ENCODE results near the gene PNPLA1.

PNPLA1 gene

DNA sequence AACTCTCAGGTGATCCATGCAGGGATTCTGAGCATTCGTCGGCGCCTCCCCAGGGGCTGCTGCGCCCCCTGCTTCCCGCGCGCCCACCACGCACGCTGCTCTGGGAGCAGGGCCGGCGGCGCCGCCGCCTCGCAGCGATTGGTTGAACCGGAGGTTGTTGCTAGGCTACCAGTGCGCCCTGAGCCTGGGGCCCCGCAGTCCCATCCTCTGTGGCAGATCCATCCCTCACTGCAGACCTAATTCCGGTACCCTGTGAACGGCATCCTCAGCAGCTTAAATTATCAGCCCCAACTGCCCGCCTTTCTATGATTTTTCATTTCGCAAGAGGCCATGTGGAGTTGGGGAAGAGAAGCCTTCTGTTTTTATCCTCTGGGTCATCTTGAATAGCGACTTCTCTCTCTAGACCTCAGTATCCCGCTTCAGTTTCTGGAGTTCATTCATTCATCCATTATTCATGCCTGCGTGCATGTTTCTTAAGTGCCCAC lies 15.4 kb downstream of the PNPLA1 start:
- DNase-seq (ENCODE audit: low spot score): no peak

DNA sequence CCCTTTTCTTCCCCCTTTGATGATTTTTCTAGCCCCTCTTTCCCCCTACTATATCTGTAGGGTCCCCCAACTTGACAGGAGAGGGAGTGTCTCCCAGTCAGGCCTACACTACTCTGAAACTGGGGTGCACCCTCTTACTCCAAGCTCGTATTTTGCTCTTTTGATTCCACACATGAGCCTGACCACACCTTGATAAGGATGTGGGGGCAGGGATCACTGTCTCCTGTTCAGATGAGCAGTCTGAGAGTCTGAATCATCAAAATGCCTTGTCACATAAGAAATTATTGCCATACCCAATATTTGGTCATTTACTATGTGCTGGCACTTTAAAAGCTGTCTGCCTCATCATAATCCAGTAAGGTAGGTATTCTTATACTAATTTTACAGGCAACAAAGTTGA lies 15.9 kb downstream of the PNPLA1 start:
- no peak for DNase-seq (ENCODE audit: low spot score)

DNA sequence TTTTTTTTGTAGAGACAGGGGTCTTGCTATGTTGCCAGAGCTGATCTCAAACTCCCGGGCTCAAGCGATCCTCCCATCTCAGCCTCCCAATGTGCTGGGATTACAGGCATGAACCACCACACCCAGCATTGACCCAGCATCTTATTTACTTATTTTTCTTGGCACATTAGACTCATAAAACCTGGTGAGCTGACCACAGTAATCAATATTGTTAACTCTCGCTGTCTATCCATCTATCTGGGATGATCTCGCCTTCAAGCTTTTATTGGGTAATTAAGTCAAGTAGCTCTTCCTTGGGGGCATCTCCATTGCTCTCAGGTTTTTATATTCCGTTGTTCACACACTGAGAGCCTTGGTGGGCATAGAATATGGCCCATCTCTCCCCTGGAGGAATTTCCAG lies 17.0 kb downstream of the PNPLA1 start:
- DNase-seq (ENCODE audit: low spot score): no peak

DNA sequence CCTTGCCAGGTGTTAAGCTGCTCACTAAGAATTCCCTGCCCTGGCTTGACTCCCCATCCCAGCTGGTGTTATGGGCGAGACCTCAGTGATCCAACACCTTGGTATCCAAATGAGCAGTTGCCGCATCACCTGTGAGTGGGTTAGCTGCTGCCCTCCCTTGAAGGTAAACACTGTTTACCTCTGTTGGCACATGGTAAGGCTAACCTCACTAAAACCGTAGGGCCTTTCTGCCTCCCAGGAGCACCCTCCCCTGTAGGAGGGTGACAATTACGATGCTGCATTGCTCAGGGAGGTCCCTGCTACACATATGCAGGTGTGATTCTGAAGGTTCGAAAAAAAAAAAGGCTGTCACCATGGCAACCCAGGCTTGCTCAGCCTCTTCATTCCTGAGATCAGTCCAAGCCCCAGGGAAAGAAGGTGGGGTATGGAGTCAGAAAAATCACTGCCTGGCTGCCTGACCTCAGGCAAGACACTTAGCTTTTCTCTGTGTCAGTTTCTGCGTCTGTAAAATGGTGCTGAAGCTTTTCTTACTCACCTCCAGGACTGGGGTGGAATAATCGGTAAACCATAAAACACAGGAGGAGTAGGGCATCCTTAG lies 19.5 kb downstream of the PNPLA1 start:
- DNase-seq (ENCODE audit: low spot score): no peak

DNA sequence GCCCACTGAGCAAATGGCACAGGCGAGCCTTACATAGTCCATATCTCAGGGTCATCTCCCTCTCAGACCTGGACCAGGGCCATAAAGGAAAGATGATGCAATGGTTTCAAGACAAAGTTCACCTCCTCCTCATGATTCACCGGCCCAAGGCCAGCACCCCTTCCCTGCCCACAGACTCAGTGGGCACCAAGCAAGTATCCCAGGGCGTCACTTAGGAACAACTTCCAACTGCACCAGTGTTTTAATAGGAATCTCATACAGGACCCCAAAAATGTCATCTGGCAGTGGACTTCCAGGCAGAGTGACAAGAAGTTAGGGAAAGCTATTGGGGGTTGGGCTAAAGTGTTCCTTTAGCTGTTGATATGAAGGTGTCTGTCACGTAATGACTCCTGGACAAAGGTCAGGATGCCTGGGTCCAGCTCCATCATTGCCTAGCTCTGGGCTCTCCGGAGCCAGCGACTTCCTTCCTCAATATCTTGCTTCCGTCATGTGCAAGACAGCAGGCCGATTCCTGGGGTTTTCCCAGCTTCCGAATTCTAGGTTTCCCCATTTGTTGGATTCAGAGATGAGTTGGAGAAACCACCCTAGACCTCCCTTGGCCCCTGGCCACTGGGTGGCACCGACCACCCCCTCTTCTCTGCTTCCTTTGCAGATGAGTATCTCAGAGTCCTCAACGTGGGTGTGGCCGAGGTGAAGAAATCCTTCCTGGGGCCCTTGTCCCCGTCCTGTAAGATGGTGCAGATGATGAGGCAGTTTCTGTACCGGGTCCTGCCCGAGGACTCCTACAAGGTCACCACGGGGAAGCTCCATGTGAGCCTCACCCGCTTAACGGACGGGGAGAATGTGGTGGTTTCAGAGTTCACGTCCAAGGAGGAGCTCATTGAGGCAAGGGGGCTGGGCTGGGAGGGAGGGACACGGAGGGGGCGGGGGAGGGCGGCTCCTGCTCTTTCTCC lies 21.1 kb downstream of the PNPLA1 start:
- peak; percentile 33 for DNase-seq (ENCODE audit: low spot score)

DNA sequence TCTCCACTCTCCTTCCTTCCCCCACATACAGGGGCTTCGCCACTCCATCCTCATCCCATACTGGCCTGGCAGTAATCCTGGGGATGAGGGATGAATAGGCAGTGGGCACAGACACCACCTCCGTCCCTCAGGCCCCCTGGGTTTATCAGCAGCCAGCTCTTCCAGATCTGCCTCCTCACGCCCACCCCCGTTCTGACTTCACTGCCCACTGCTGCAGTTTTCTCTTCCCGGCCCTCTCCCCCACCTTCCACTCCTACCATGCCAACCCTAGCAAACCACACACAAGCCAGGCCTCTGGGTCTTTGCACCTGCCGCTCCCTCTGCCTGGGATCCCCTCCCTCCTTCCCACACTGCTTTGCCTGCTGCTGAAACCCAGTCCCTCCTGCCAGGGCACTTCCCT lies 22.3 kb downstream of the PNPLA1 start:
- no peak for DNase-seq (ENCODE audit: low spot score)

DNA sequence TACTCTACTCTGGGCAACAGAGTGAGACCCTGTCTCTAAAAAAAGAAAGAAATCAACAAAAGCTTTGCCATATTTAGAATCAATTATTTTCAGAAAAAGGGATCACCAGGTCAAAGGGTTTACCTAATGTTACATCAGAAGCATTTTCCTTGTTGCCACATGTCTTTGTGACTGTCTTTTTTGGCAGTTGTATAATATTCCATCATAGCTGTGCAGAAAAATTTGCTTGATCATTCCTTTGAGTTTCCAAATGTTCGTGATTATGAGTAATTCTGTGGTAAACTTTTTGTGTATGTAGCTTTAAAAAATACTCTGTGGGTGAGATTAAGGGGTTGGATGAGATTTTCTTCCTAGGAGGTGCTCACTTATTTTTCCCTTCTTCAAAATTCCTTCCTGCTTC lies 26.4 kb downstream of the PNPLA1 start:
- DNase-seq (ENCODE audit: low spot score): no peak

DNA sequence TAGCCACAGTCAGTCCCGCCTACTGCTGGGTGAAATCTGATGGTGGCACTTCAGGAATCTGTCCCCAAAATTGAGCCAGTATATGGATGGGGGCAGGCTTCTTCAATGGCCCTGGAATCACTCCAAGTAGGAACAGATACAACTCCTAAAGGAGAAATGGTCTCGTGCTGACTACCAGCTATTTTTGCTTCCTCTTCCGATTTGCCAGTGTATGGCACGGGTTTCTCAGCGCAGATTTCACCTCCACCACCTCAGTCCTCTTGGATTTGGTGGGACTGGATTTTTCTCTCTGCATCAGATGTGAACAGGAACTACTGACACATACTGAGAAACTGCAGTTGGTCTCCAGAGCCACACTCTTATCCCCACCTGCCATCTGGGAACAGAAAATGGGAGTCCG lies 27.2 kb downstream of the PNPLA1 start:
- DNase-seq (ENCODE audit: low spot score): no peak

DNA sequence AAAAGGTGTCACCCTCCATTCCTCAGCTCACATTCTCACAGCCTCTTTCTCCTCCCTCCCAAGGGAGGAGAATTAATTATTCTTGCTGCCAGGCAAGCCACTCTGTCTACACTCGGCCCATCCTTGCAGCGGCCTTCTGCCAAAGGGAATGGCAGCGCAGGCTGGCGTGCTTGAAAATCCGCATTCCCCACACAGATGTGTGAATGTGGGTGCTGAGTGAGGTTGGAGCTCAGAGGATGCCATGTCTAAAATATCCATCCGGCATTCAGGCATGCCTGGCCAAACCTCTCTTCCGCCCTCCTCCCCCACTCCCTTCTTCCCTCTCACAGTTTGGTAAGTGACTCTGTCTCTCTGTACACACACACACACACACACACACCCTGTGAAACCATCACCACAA lies 27.7 kb downstream of the PNPLA1 start:
- DNase-seq (ENCODE audit: low spot score): no peak

DNA sequence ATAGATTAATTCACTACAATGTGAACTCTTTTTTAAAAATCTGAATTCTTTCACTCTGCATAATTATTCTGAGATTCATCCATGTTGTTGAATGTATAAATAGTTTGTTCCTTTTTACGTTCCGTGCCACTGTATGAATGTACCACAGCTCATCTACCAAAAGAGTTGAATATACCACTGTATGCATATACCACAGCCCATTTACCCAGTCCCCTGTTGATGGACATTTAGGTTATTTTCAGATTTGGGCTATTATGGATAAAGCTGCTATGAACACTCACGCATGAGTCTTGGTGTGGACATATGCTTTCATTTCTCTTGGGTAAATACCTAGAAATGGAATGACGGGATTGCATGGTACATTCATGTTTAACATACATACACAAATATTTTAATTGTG lies 28.2 kb downstream of the PNPLA1 start:
- DNase-seq (ENCODE audit: low spot score): no peak

DNA sequence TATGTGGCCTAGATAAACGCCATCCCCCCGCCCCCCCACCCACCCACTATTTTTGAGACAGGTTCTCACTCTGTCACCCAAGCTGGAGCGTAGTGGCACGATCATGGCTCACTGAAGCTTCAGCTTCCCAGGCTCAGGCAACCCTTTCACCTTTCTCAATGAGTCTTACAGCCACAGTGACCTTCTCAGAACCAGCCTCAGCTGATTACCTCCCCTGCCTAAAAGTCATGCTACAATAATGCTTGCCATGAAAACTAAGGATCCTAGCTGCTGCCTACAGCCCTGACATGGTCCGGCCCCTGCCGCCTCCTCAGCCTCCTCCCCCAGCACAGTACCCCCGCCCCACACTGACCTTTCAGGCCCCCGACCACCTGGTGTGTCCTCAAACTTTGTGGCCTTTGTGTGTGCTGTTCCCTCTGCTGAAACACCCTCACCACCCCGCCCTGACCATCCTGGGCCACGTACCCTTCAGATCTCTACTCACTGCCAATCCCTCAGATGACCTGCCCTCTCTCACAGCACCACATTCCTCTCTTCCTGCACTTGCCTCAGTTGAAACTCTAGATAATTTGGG lies 31.3 kb downstream of the PNPLA1 start:
- no peak for DNase-seq (ENCODE audit: low spot score)

DNA sequence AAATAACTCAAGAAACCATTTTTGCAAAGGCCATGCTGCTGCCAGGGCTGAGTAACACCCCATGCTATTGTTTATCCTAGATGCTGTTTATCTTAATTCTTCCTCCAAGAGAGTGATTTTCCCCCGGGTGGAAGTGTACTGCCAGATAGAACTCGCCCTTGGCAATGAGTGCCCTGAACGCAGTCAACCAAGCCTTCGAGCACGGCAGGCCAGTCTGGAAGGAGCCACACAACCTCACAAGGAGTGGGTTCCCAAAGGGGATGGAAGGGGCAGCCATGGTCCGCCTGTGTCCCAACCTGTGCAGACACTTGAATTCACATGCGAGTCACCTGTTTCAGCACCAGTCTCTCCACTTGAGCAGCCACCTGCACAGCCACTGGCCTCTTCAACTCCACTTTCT lies 31.9 kb downstream of the PNPLA1 start:
- no peak for DNase-seq (ENCODE audit: low spot score)

DNA sequence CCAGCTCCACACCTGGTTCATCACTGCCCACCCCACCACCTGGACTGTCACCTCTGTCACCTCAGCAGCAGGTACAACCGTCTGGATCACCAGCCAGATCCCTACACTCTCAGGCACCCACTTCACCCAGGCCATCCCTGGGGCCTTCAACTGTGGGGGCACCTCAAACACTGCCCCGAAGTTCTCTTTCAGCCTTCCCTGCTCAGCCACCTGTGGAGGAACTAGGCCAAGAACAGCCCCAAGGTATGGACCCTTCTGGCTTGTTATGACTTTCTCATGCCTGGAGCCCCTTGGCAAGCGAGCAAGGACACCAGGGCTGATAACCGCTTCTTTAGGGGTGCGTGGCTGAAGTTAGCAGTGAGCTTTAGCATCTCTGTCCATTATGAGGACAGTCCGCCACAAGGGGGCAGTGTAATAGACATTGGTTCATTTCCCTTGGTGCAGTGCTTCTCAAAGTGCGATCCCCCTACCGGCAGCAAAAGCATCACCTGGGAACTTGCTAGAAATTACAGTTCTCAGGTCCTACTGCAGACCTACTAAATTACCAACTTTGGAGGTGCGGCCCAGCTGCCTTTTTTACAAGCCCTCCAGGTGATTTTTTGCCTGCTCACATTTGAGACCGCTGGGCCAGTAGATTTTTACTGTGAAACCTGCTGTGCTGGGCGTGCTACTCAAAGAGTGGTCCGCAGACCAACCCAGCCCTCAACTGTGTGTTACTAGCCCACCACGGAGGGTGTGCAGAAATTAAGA lies 32.5 kb downstream of the PNPLA1 start:
- peak; percentile 80 for DNase-seq (ENCODE audit: low spot score)

DNA sequence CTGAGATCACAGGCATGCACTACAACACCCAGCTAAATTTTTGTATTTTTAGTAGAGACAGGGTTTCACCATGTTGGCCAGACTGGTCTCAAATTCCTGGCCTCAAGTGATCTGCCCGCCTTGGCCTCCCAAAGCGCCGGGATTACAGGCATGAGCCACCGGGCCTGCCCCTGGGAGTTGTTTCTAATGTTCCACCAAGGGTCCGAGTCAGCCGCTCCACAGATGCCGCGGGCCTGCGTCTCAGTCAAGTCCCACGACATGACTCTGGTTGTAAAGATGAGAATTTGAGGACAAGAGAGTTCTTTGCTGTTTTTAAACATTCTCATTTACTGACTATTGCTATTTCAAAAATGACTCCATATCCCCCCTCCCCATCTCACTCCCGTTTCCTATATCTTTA lies 36.0 kb downstream of the PNPLA1 start:
- no peak for DNase-seq (ENCODE audit: low spot score)

DNA sequence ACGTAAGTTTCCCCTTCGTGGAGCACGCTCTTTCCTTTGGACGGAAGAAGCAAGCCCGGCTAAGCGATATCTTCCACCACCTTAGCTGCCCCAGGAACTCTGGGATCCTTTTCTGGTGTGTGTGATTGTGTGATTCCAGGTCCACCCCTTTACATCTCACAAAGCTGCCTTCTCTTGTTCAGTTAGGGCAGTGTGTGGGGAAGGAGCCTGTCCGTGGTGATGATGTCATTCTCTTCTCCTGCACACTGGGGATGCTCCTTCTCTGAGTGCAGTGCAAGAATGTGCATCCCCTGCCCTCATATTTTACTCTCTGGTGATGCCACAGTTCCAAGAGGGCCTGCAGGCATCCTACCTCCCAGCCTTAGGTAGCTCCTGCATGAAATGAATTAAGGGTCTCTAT lies 36.5 kb downstream of the PNPLA1 start:
- no peak for DNase-seq (ENCODE audit: low spot score)

DNA sequence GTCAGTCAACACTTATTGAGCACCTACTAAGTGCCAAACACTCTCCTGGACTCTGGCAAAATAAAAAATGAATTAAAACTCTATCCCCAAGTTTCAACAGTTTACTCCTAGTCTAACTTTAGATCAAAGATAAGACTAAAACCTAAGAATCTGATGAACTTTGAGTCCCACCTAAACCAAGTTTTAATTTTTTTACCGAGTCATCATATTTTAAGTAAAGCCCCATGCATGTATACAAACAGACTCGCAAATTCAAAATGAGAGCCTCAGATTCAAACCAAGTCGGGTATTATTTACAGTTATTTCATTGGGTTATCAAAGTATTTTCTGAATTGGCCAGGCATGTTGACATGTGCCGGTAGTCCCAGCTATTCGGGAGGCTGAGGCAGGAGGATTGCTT lies 38.7 kb downstream of the PNPLA1 start:
- DNase-seq (ENCODE audit: low spot score): no peak

DNA sequence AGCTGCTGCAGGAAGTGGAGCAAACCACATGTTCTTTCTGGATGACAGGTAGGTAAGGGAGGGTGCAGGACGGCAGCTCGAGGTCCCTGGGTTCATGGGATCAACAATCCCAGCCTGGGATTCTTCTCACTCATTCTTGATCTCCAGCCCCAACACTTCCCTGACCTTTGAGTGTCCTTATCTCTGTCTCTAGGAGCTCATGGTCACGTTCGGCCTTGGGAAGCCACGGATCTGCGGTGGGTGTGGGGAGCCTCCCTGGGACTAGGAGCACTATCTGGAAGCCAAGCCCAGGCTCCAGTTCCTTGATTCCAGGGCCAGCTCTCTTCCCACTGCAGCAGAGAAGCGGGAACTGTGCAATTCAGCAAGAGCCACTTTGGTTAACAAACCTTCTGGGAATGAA lies 39.3 kb downstream of the PNPLA1 start:
- DNase-seq (ENCODE audit: low spot score): no peak

DNA sequence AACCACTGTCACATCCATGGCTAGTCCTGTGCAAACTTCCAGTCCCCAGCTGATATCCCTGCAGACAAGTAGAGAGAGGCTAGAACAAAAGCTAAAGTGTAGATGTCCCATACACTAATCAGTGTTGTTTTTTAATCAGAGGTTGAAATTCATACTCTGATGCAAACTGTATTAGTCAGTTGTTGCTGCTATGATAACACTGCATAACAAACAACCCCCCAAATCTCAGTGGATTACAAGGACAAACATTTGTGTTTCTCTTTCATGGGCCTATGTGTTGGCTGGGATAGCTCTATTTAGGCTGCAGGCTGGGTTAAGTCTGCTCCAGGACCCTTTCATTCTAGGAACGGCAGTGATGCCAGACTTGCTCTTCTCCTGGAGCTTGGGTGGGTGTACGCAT lies 40.0 kb downstream of the PNPLA1 start:
- DNase-seq (ENCODE audit: low spot score): no peak

DNA sequence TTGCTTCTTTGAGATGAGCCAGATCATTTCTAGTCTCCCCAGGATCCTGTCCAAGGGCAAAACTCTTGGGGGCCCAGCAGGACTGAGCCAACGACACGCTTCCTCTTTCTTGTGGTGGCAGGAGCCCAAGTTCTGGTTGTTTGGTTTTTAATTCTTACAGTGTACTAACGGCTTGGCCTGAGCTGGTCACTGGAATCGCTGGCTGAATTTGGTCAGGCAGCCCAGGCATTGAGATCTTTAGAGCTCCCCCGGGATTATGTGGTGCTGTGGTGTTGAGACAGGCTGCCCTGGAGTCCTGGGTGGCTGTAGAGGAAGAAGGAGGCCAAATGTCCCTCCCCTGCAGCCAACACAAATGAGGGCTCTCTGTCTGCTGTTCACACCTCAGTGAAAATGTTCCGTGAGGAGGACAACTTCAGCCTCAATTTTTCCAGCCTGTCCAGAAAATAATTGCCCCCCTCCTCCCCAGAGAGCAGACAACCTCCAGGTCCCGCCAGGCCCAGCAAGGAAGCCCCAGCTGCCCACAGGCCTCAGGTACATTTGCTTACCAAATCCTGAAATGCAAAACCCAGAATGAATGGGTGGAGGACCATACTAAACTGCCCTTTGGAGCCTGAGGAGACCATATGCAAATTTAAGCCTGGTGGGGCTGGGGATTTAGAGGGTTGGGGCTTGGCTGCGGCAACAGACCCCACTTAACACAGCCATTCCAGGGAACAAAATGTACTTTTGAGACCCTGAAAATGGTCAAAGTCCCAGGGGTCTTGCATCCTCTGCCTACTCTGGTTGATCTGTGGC lies 43.2 kb downstream of the PNPLA1 start:
- no peak for DNase-seq (ENCODE audit: low spot score)

DNA sequence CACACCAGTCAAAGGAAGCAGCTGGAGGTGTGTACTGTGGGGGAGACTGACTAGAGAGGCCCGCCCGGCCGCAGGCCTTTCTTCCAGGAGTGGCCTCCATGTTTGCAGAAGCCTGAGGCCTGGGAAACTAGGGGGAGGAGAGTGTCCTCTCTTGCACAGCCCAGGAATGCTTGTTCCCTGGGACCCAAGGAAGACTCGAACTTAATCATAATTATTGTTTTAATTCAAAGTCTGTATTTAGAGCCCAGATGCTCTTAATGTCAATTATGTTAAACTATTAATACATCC lies 43.7 kb downstream of the PNPLA1 start:
- no peak for DNase-seq (ENCODE audit: low spot score)

DNA sequence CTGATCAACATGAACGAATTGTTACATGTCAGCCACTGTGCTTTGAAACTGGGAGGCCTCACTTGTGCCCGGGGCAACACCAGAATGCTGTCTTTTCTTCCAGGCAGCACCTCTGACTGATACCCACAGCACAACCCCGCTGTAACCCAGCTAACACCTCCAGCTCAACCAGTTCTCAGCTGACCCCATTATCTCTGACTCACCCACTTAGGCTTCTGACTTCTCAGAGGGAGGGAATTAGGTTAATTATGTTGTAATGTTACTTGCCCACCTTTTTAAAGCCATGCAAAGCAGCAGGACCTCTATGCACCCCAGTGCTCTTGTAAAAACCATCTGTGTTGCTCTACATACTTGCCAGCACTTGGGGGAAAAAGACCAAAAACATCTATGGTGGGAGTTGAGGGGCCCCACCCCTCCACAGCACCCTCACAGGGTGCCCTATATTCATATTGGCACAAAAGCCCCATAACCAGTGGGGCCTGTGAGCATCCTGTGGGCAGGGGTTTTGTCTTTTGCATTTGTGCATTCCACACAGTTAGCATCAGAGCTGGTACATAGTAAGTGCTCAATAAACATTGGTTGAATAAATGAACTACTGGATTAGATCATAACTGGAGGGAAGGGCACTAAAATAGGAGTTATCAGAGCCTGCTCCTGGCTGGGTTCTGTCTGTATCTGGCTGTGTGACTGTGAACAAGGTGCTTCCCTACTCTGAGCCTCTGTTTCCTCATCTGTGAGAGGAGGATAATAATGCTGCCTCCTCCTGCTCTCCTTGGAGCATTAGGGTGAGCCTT lies 44.6 kb downstream of the PNPLA1 start:
- no peak for DNase-seq (ENCODE audit: low spot score)

Measured in kidney capillary endothelial cell (primary cell).